ENCODE data around the gene DOCK10. TPM values are rescaled to one million over a fixed set of nuclear protein-coding genes. Genes with fewer than 3 reads are reported as not detected.

The DOCK10 gene
- total RNA-seq (2012; rRNA removed), result 49.4 and 64.2 TPM in 2 replicates

DNA sequence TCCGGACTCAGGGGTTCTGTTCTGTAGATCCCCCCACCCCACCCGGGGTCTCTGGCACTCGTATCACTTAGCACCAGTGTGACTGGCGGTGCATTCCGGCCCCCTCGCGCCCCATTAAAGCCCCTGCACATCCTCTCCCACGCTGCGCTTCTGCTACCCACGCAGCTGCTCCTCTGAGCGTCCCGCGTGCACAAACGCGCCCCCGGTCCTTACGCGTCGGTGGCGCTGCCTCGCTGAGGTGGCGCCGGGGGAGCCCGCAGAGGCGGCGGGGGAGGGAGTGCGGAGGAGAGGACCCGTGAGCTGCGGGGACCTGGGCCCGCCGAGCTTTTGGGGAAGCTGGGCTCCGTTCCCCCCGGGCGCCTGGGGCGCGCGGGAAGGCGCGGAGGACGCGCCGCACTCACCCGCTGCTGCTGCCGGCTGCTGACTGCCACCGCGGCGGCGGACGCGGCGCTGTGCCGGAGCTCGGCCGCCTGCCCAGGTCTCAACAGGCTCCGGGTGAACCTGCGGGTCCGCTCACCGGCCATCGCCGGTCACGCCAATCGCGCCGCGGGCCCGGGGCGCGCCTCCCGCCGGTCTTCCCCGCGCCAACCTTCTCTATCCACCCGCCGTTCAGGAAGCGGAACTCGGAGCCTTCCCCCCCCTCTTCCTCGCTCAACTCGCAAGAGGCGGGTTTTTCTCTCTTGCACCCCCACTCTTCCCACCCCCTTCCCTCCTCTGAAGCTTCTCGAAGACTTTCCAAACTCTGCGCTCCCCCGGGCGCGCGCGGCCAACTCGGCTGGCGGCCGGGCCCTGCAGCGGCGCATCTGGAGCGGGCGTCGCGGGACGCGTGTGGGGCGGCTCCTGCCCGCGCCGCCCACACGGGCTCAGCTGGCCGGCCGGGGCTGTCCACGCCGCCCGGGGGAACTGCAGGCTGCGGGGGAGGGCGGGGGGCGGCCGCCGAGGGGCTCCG lies at the start of gene DOCK10:
Gene DOCK10 (minus strand): TSS at position 618 of the 949 bp plus-strand sequence. CDS start 94 bp downstream, at position 524.
- Histone ChIP-seq H3K9ac (ENCODE audit: low read depth, low read length) (peak within 1 kb of the TSS; percentile 88), H3K4me3 (ENCODE audit: low read length) (peak within 1 kb of the TSS; percentile 85), H3K27me3 (ENCODE audit: control insufficient read depth, insufficient read depth, low read length) (no peaks in the 10 kb centered on the region), H3K36me3 (ENCODE audit: insufficient read depth, low read length) (no peaks in the 10 kb centered on the region), H3K9me3 (replicated peaks; ENCODE audit: low read length) (no peaks in the 10 kb centered on the region), H3K4me2 (ENCODE audit: low read length) (peak within 1 kb of the TSS; percentile 93), H3K4me1 (ENCODE audit: control insufficient read depth, insufficient read depth, low read length) (peaks cover 39% of the 10 kb centered on the region)

DNA sequence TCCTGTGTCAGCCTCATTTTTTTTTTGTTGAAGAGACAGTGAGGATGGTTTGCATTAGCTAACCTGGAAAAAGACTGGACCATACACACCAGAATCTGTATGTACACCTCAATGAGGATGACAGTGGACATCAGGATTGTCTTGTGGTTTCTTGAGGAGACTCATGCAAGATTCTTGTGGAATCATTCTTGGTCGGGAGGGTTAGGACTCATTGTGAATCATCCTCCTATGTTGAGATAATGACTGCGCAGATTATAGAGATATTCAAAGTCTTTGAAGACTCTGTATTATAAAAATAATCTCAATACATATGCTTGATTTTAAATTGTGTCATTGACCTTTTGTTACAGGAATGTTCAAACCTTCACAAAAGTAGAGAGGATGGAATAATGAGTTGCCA lies 49.1 kb upstream of the DOCK10 start:
- H3K4me3 ChIP-seq (ENCODE audit: low read length), result peak overlapping the region; percentile 22
- H3K36me3 ChIP-seq (ENCODE audit: insufficient read depth, low read length), result no peaks in the 10 kb centered on the region
- H3K27me3 ChIP-seq (ENCODE audit: control insufficient read depth, insufficient read depth, low read length), result no peaks in the 10 kb centered on the region
- H3K9me3 ChIP-seq (replicated peaks; ENCODE audit: low read length), result no peaks in the 10 kb centered on the region
- H3K9ac ChIP-seq (ENCODE audit: low read depth, low read length), result peak overlapping the region; percentile 45
- H3K4me2 ChIP-seq (ENCODE audit: low read length), result peak overlapping the region; percentile 52
- H3K4me1 ChIP-seq (ENCODE audit: control insufficient read depth, insufficient read depth, low read length), result peaks cover 25% of the 10 kb centered on the region

DNA sequence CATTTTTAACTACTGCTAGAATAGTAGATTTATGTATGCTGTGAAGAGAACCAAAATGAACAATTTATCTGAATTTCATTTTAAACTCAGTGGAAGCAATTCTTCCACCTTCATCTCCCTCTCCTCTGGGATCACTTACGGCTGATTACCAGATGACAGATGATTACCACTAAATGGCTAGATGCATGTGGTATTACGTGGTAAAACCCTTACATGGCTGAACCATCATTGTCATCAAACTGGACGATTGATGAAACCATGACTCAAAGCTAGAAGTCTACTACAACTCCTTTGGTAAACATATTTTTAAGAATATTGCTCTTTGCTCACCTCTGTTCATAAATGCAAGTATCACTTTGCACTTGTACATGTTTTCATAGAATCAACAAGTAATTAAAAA lies 48.5 kb upstream of the DOCK10 start:
- peak overlapping the region; percentile 52 for H3K4me2 ChIP-seq (ENCODE audit: low read length)
- no peaks in the 10 kb centered on the region for H3K9me3 ChIP-seq (replicated peaks; ENCODE audit: low read length)
- peak overlapping the region; percentile 45 for H3K9ac ChIP-seq (ENCODE audit: low read depth, low read length)
- H3K4me1 ChIP-seq (ENCODE audit: control insufficient read depth, insufficient read depth, low read length), result peaks cover 25% of the 10 kb centered on the region
- no peaks in the 10 kb centered on the region for H3K36me3 ChIP-seq (ENCODE audit: insufficient read depth, low read length)
- H3K27me3 ChIP-seq (ENCODE audit: control insufficient read depth, insufficient read depth, low read length), result no peaks in the 10 kb centered on the region
- H3K4me3 ChIP-seq (ENCODE audit: low read length), result peak overlapping the region; percentile 22

DNA sequence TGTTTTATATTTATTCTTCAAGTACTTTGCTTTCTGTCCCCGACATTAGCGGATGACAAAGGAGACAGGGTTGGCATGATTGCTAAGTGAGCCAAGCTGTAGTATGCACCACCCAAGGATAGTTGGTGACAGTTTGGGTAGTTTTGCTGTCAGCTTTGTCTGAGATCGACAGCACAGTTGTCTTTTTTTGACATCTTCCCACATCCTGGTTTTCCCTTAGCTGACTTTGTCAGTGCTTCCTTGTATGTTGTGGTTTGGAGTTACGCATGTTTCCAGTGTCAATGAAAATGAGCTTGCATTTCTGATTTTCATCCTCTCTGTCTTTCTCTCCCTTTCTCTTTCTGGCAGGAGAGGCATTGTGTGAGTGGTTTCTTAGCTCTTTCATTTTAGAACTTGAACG lies 44.6 kb upstream of the DOCK10 start:
- peaks cover 22% of the 10 kb centered on the region for H3K4me1 ChIP-seq (ENCODE audit: control insufficient read depth, insufficient read depth, low read length)
- H3K4me3 ChIP-seq (ENCODE audit: low read length), result no peak overlapping the region
- H3K9ac ChIP-seq (ENCODE audit: low read depth, low read length), result no peak overlapping the region
- H3K4me2 ChIP-seq (ENCODE audit: low read length), result no peak overlapping the region
- no peaks in the 10 kb centered on the region for H3K36me3 ChIP-seq (ENCODE audit: insufficient read depth, low read length)
- no peaks in the 10 kb centered on the region for H3K9me3 ChIP-seq (replicated peaks; ENCODE audit: low read length)
- H3K27me3 ChIP-seq (ENCODE audit: control insufficient read depth, insufficient read depth, low read length), result no peaks in the 10 kb centered on the region

DNA sequence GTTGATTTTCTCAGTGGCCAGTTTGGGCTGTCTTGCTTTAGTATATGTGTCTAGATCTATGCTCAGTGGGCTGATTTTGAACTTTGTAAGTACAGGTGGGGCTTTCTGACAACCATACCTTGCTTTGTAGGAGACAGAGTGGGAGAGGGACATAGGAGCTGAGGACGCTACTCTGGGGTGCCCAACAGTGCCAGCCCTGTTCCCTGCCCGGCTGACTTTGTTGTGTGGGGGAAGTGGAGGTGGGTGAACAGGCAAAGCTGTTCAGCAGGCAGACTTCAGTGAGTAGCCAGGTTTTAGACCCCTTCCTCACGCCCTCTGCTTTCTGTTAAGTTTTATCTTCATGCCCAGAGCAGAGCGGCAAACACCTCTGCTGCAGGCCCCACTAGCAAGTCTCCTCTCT lies 44.2 kb upstream of the DOCK10 start:
- no peaks in the 10 kb centered on the region for H3K27me3 ChIP-seq (ENCODE audit: control insufficient read depth, insufficient read depth, low read length)
- no peaks in the 10 kb centered on the region for H3K36me3 ChIP-seq (ENCODE audit: insufficient read depth, low read length)
- no peak overlapping the region for H3K4me3 ChIP-seq (ENCODE audit: low read length)
- H3K9ac ChIP-seq (ENCODE audit: low read depth, low read length), result no peak overlapping the region
- H3K4me2 ChIP-seq (ENCODE audit: low read length), result no peak overlapping the region
- no peaks in the 10 kb centered on the region for H3K9me3 ChIP-seq (replicated peaks; ENCODE audit: low read length)
- H3K4me1 ChIP-seq (ENCODE audit: control insufficient read depth, insufficient read depth, low read length), result peaks cover 17% of the 10 kb centered on the region

DNA sequence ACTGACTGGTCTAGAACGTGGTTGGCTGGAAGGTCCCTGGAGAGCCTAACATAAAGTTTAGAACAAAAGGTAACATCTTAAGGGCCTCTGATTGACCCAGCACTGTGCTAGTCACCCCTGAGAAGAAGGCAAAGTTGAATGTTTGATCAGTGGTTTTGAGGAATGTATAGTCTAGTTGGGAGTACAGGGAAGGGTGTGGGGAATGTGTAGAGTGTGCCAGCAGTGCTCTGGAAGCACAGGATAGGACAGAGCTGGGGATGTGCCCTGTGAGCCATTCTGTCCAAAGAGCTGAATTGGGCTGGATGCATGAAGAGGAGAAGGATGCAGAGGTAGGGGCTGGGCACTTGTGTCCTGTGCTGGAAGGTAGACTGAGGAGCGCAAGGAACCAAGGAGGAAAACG lies 41.0 kb upstream of the DOCK10 start:
- no peak overlapping the region for H3K9ac ChIP-seq (ENCODE audit: low read depth, low read length)
- no peaks in the 10 kb centered on the region for H3K27me3 ChIP-seq (ENCODE audit: control insufficient read depth, insufficient read depth, low read length)
- H3K4me3 ChIP-seq (ENCODE audit: low read length), result no peak overlapping the region
- H3K4me1 ChIP-seq (ENCODE audit: control insufficient read depth, insufficient read depth, low read length), result no peaks in the 10 kb centered on the region
- no peaks in the 10 kb centered on the region for H3K36me3 ChIP-seq (ENCODE audit: insufficient read depth, low read length)
- no peaks in the 10 kb centered on the region for H3K9me3 ChIP-seq (replicated peaks; ENCODE audit: low read length)
- H3K4me2 ChIP-seq (ENCODE audit: low read length), result no peak overlapping the region

DNA sequence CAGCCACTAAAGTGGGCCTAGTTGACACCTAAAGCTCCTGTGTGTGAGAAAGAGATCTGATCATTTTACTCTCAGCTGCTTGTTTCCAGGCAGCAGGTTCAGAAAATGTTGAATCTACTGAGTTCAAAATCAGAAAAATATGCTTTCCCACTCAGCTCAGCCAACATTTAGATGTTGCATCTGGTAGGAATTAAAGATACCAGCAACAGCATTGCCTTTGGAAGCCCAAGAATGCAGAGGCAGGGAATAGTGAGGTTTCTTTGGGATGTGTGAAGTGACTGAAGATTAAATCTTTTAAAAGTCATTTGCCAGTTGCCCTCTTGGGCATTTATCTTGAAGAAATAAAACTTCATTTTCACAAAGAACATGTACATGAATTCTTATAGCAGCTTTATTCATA lies 33.9 kb upstream of the DOCK10 start:
- Histone ChIP-seq H3K9me3 (replicated peaks; ENCODE audit: low read length) (no peaks in the 10 kb centered on the region), H3K4me3 (ENCODE audit: low read length) (no peak overlapping the region), H3K4me2 (ENCODE audit: low read length) (no peak overlapping the region), H3K27me3 (ENCODE audit: control insufficient read depth, insufficient read depth, low read length) (no peaks in the 10 kb centered on the region), H3K36me3 (ENCODE audit: insufficient read depth, low read length) (no peaks in the 10 kb centered on the region), H3K9ac (ENCODE audit: low read depth, low read length) (no peak overlapping the region), H3K4me1 (ENCODE audit: control insufficient read depth, insufficient read depth, low read length) (no peaks in the 10 kb centered on the region)

DNA sequence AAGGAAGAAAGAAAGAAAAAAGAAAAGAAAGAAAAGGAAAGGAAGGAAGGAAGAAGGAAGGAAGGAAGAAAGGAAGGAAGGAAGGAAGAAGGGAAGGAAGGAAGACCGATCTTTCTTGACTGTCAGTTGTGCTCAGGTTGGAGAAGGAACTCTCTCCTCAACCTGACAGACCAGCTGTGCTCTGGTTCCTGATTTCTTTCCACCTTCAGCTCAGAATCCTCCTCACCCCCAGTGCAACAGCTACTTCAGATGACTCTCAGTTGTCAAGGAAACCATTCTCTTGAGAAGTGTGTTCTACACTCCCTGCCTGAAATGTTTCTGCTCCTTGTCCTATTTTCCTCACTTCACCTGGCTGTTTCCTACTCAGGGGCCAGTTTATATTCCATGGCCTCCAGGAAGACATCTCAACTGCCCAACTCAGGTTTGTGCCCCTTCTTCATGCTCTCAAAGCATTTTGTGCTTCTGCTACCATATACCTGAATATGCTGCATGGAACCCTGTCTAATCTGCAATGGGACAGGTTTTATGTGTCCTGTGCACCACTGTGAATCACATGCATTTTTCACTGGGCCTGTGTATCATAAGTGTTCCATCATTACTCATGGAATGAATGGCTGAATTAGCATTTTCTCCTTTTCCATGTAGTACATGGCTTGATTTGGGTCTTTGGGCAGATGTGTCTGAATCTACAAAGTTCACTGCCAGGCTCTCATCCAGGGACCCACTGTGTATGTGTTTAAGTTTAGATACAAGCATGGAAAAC lies 32.8 kb upstream of the DOCK10 start:
- Histone ChIP-seq H3K27me3 (ENCODE audit: control insufficient read depth, insufficient read depth, low read length) (no peaks in the 10 kb centered on the region), H3K9ac (ENCODE audit: low read depth, low read length) (no peak overlapping the region), H3K4me1 (ENCODE audit: control insufficient read depth, insufficient read depth, low read length) (no peaks in the 10 kb centered on the region), H3K4me3 (ENCODE audit: low read length) (no peak overlapping the region), H3K9me3 (replicated peaks; ENCODE audit: low read length) (no peaks in the 10 kb centered on the region), H3K4me2 (ENCODE audit: low read length) (no peak overlapping the region), H3K36me3 (ENCODE audit: insufficient read depth, low read length) (no peaks in the 10 kb centered on the region)

DNA sequence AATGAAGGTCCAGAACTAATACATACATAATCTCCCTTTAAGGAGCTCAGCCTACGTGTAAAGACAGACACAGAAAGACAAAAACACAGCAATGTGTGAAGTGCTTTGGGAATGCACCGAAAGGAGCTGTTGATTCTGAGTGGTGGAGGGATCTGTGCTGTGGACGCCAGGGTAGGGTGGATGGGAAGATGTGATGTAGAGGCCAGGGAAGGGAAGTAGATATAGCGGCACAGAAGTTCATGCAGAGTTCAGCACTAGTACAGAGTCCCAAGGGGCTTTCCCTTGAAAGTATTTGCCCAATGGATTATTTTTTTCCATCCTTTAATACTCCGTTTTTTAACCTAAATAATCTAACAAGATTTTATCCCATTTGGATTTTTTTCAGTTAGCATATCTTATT lies 32.1 kb upstream of the DOCK10 start:
- Histone ChIP-seq H3K9me3 (replicated peaks; ENCODE audit: low read length) (no peaks in the 10 kb centered on the region), H3K4me2 (ENCODE audit: low read length) (no peak overlapping the region), H3K4me3 (ENCODE audit: low read length) (no peak overlapping the region), H3K4me1 (ENCODE audit: control insufficient read depth, insufficient read depth, low read length) (no peaks in the 10 kb centered on the region), H3K27me3 (ENCODE audit: control insufficient read depth, insufficient read depth, low read length) (no peaks in the 10 kb centered on the region), H3K36me3 (ENCODE audit: insufficient read depth, low read length) (no peaks in the 10 kb centered on the region), H3K9ac (ENCODE audit: low read depth, low read length) (no peak overlapping the region)

DNA sequence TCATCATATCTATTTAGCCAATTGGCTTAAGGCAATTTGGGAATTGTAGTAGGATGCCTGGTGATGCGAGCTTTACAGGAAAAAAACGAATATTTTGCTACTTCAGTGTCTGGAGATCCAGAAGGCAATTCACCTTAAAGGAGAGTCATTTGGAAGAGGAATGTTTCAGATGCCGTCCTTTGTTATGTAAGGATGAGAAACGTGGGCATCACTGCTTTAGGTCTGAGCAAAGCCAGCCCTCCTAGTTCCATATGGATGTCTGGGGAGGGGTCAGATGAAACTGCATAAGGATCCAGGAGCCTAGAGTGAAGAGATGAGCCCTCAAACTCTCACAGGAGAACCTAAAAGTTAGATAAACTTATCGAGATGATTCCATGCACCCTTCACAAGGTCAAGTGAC lies 30.9 kb upstream of the DOCK10 start:
- no peaks in the 10 kb centered on the region for H3K36me3 ChIP-seq (ENCODE audit: insufficient read depth, low read length)
- no peak overlapping the region for H3K9ac ChIP-seq (ENCODE audit: low read depth, low read length)
- no peaks in the 10 kb centered on the region for H3K4me1 ChIP-seq (ENCODE audit: control insufficient read depth, insufficient read depth, low read length)
- H3K27me3 ChIP-seq (ENCODE audit: control insufficient read depth, insufficient read depth, low read length), result no peaks in the 10 kb centered on the region
- H3K4me2 ChIP-seq (ENCODE audit: low read length), result no peak overlapping the region
- H3K4me3 ChIP-seq (ENCODE audit: low read length), result no peak overlapping the region
- H3K9me3 ChIP-seq (replicated peaks; ENCODE audit: low read length), result no peaks in the 10 kb centered on the region

DNA sequence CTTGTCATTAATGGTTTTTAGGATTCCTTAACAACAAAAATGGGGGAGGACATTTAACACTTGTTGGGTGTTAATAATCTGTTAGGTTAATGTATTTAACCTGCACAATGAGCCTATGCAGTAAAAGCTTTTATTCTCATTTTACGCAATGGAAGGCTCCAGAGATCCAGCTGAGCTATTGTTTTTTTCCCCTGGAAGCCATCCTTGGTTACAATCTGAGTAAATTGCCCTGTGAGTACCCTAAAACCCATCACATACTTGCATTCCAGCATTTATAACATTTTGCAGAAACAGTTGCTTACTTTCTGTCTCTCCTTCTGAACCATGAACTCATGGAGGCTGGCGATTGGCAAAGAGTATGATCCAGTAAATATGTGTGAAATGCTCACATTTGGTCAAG lies 30.2 kb upstream of the DOCK10 start:
- Histone ChIP-seq H3K36me3 (ENCODE audit: insufficient read depth, low read length) (no peaks in the 10 kb centered on the region), H3K9me3 (replicated peaks; ENCODE audit: low read length) (no peaks in the 10 kb centered on the region), H3K27me3 (ENCODE audit: control insufficient read depth, insufficient read depth, low read length) (no peaks in the 10 kb centered on the region), H3K9ac (ENCODE audit: low read depth, low read length) (no peak overlapping the region), H3K4me3 (ENCODE audit: low read length) (no peak overlapping the region), H3K4me2 (ENCODE audit: low read length) (no peak overlapping the region), H3K4me1 (ENCODE audit: control insufficient read depth, insufficient read depth, low read length) (no peaks in the 10 kb centered on the region)

Data from skeletal muscle satellite cell (primary cell).